Spleen (tissue), 11 donors: ENCODE measurements around the gene SMIM11. TPM values are rescaled to one million over a fixed set of nuclear protein-coding genes. Genes with fewer than 3 reads are reported as not detected.

Source experiments
- DNase-seq: peaks from one replicate; pipeline ENCODE4 v3.0.0-alpha.2; 2020
- H3K27ac ChIP-seq, 8 donors: fragments of 200-600 bp; sonication (generic) in 7 of 8; 1 replicate in 4 of 8; 2 replicates in 4 of 8; pipeline versions ENCODE4 v1.5.0 to v1.8.0; 2016 to 2021; ENCODE audit warnings: inconsistent platforms in 4 of 8, mild to moderate bottlenecking in 4 of 8, moderate library complexity in 1 of 8
- H3K27me3 ChIP-seq, 7 donors: fragments of 200-600 bp; sonication (generic) in 6 of 7; replicated peaks in 1 of 7; 1 replicate in 4 of 7; 2 replicates in 3 of 7; pipeline versions ENCODE4 v1.5.0 to v1.8.0; 2016 to 2021; ENCODE audit warnings: inconsistent platforms in 3 of 7, mild to moderate bottlenecking in 1 of 7
- H3K36me3 ChIP-seq, 6 donors: fragments of 200-600 bp; sonication (generic) in 5 of 6; 1 replicate in 4 of 6; 2 replicates in 2 of 6; pipeline versions ENCODE4 v1.5.0 to v1.8.0; 2016 to 2021; ENCODE audit warnings: inconsistent platforms in 2 of 6
- H3K4me1 ChIP-seq, 6 donors: fragments of 200-600 bp; sonication (generic) in 5 of 6; 1 replicate in 3 of 6; 2 replicates in 3 of 6; pipeline versions ENCODE4 v1.5.0 to v1.8.0; 2016 to 2021; ENCODE audit warnings: inconsistent platforms in 3 of 6
- H3K4me3 ChIP-seq, 8 donors: fragments of 200-600 bp; sonication (generic) in 7 of 8; 1 replicate in 4 of 8; 2 replicates in 4 of 8; pipeline versions ENCODE4 v1.5.0 to v1.8.0; 2016 to 2021; ENCODE audit warnings: inconsistent platforms in 4 of 8, mild to moderate bottlenecking in 4 of 8, moderate library complexity in 2 of 8
- H3K9me3 ChIP-seq, 8 donors: fragments of 200-600 bp; sonication (generic) in 7 of 8; 1 replicate in 4 of 8; 2 replicates in 4 of 8; pipeline versions ENCODE4 v1.5.0 to v1.8.0; 2016 to 2021; ENCODE audit warnings: inconsistent platforms in 4 of 8
- POLR2A ChIP-seq, 3 donors: fragments of 450-650 bp; IDR thresholded peaks; one replicate each; pipeline ENCODE4 v1.5.1; 2017; ENCODE audit warnings: antibody characterized with exemption in 3 of 3, mild to moderate bottlenecking in 1 of 3
- POLR2AphosphoS5 ChIP-seq, 3 donors: sonication (generic); formaldehyde crosslinking; IDR thresholded peaks; one replicate each; pipeline ENCODE4 v1.5.1; 2017; ENCODE audit warnings: antibody characterized with exemption in 3 of 3
- WGBS, 5 donors: extraction: QIAGEN DNeasy Blood & Tissue Kit in 3 of 5; methylation state at CpG; one replicate each; pipeline versions ENCODE4 v1.1.5 to v1.1.7; 2013 to 2018; 5-methylcytosine and 5-hydroxymethylcytosine counted together
- intact Hi-C: fragments of 100-400 bp; cut with DNase I; formaldehyde crosslinking; loops from one replicate; pipeline ENCODE4 v1.15.0; 2023; ENCODE audit warnings: low total_unique reads
- polyA plus RNA-seq, 3 donors: library from polyadenylated mRNA; stranded (reverse); fragments of 200-250 nt; gene quantifications; one replicate each; pipeline ENCODE4 v1.2.1, GENCODE V29; 2013
- total RNA-seq, 7 donors: library from RNA; depleted of rRNA in 3 of 7; stranded (reverse); fragments of >200 nt in 3 of 7; fragmentation: NEBNext Ultra II Directional in 4 of 7; extraction: Animal tissue kit (Norgen Biotek cat#: 25700) in 4 of 7; gene quantifications; one replicate each; pipeline versions ENCODE4 v1.1.0 to v1.2.1, GENCODE V29; 2016 to 2021
- TF ChIP-seq, protein P1 (sequence below), 11 experiments: fragments of 200-600 bp in 7 of 11; fragments of 450-650 bp in 4 of 11; sonication (generic) in 4 of 11; IDR thresholded peaks in 8 of 11; conservative IDR thresholded peaks in 3 of 11; 1 replicate in 7 of 11; 2 replicates in 4 of 11; pipeline versions ENCODE4 v1.4.0 to v1.8.0; 2016 to 2021; ENCODE audit warnings: antibody characterized with exemption in 11 of 11, inconsistent platforms in 4 of 11, mild to moderate bottlenecking in 1 of 11
- donor health status: healthy with polysubstance abuse.
- donor health status: DM: no; HTN: no; CAD: no; lungs with moderate emphysema.
- donor health status: DM: no; HTN: no; CAD: no.
- donor health status: Bipolar disorder and iron deficiency.
- donor health status: healthy.
- donor health status: DM: no; HTN: no; CAD: no.
- donor health status: DM: yes; HTN: yes; CAD: no.

The SMIM11 gene
- total and polyA plus RNA-seq, 10 donors = 3.7 to 18.9 (median 8.0) TPM

DNA sequence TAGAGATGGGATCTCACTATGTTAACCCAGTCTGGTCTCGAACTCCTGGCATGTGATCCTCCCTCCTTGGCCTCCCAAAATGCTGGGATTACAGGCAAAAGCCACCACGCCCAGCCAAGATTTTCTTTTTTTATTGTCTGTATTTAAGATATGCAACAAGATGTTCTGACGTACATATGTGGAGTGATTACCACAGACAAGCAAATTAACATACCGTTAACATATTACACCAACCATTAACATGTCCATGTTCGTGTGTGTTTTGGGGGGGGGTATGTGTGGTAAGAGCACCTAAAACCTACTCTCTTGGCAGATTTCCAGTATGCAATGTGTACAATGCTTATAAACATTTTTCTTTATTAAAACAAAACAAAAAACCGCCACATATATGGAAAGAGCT, 22.1 kb upstream of the SMIM11 start:
- Histone ChIP-seq H3K4me3 (no peak overlapping the region), H3K27ac (no peak overlapping the region), H3K27me3 (peaks cover 0 to 11% (median 0%) of the 10 kb centered on the region in 7 donors), H3K4me1 (no peaks in the 10 kb centered on the region), H3K36me3 (no peaks in the 10 kb centered on the region), H3K9me3 (peaks cover 0 to 8% (median 0%) of the 10 kb centered on the region in 8 donors)
- no peak for DNase-seq
- no peak for TF ChIP-seq POLR2A (IDR thresholded peaks at IDR 0.05)
- TF ChIP-seq, protein P1, sequence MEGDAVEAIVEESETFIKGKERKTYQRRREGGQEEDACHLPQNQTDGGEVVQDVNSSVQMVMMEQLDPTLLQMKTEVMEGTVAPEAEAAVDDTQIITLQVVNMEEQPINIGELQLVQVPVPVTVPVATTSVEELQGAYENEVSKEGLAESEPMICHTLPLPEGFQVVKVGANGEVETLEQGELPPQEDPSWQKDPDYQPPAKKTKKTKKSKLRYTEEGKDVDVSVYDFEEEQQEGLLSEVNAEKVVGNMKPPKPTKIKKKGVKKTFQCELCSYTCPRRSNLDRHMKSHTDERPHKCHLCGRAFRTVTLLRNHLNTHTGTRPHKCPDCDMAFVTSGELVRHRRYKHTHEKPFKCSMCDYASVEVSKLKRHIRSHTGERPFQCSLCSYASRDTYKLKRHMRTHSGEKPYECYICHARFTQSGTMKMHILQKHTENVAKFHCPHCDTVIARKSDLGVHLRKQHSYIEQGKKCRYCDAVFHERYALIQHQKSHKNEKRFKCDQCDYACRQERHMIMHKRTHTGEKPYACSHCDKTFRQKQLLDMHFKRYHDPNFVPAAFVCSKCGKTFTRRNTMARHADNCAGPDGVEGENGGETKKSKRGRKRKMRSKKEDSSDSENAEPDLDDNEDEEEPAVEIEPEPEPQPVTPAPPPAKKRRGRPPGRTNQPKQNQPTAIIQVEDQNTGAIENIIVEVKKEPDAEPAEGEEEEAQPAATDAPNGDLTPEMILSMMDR (IDR thresholded peaks at IDR 0.05 in 8 of 11, conservative IDR thresholded peaks at IDR 0.05 in 3 of 11) = no peak
- TF ChIP-seq POLR2AphosphoS5 (IDR thresholded peaks at IDR 0.05) = no peak
- intact Hi-C loops = no loop called here
- 86 to 93% (median 87%) methylated on average over 6 of the region's 6 CpGs for WGBS, 5 donors

DNA sequence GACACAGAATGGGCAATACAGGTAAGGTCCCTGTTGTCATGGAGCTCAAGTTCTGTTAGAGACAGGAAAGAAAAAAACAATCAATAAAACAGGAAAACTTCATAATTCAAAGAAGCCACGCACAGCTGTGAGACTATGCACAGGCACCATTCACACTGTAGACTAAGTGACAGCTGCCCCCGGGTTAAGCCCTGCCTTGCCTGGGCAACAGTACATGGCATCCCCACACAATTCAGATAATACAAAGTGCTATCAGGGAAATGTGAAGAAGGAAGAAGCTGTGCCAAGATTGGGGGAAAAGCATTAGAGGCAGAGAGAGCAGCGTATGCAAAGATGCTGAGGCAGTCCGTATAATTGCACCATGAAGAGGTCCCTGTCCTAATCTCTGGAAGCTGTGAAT, 20.5 kb upstream of the SMIM11 start:
- no peak for DNase-seq
- intact Hi-C loops = no loop called here
- Histone ChIP-seq H3K9me3 (peaks cover 0 to 8% (median 0%) of the 10 kb centered on the region in 8 donors), H3K27me3 (peaks cover 0 to 11% (median 0%) of the 10 kb centered on the region in 7 donors), H3K27ac (no peak overlapping the region), H3K4me1 (no peaks in the 10 kb centered on the region), H3K4me3 (no peak overlapping the region), H3K36me3 (no peaks in the 10 kb centered on the region)
- 76 to 84% (median 77%) methylated on average over 4 of the region's 4 CpGs for WGBS, 5 donors
- TF ChIP-seq POLR2AphosphoS5 (IDR thresholded peaks at IDR 0.05) (no peak), POLR2A (IDR thresholded peaks at IDR 0.05) (no peak)
- TF ChIP-seq, protein P1 (IDR thresholded peaks at IDR 0.05 in 8 of 11, conservative IDR thresholded peaks at IDR 0.05 in 3 of 11) = no peak

DNA sequence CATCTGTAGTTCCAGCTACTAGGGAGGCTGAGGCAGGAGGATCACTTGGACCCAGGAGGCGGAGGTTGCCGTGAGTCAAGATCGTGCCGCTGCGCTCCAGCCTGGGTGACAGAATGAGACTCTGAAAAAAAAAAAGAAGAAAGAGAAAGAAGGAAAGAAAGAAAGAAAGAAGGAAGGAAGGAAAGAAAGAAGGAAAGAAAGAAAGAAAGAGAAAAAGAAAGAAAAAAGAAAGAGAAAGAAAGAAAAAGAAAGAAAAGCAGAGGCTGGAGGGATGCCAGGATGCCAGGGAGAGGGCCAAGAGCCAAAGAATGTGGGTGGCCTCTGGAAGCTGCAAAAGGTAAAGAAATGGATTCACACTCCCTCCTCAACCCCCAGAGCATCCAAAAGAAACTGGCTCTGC, 19.7 kb upstream of the SMIM11 start:
- H3K27me3 ChIP-seq = peaks cover 0 to 14% (median 0%) of the 10 kb centered on the region in 7 donors
- H3K36me3 ChIP-seq = no peaks in the 10 kb centered on the region
- peaks cover 0 to 8% (median 0%) of the 10 kb centered on the region in 8 donors for H3K9me3 ChIP-seq
- no peaks in the 10 kb centered on the region for H3K4me1 ChIP-seq
- TF ChIP-seq POLR2AphosphoS5 (IDR thresholded peaks at IDR 0.05) = no peak
- no peak for TF ChIP-seq POLR2A (IDR thresholded peaks at IDR 0.05)
- TF ChIP-seq, protein P1 (IDR thresholded peaks at IDR 0.05 in 8 of 11, conservative IDR thresholded peaks at IDR 0.05 in 3 of 11) = no peak
- intact Hi-C loops = no loop called here
- no peak for DNase-seq
- WGBS, 5 donors = 95 to 99% (median 97%) methylated on average over 5 of the region's 5 CpGs
- H3K27ac ChIP-seq = no peak overlapping the region
- no peak overlapping the region for H3K4me3 ChIP-seq

- peaks cover 0 to 25% (median 4%) of the 10 kb centered on the region in 7 donors for H3K27me3 ChIP-seq
- H3K9me3 ChIP-seq = peaks cover 0 to 5% (median 0%) of the 10 kb centered on the region in 8 donors
- no peak overlapping the region for H3K4me3 ChIP-seq
- 92 to 96% (median 93%) methylated on average over 2 of the region's 2 CpGs for WGBS, 5 donors
- no peak for DNase-seq
- intact Hi-C loops = no loop called here
- H3K4me1 ChIP-seq = peaks cover 0 to 11% (median 7%) of the 10 kb centered on the region in 6 donors
- no peak overlapping the region for H3K27ac ChIP-seq
- no peak for TF ChIP-seq POLR2AphosphoS5 (IDR thresholded peaks at IDR 0.05)
- TF ChIP-seq POLR2A (IDR thresholded peaks at IDR 0.05) = no peak
- TF ChIP-seq, protein P1 (IDR thresholded peaks at IDR 0.05 in 8 of 11, conservative IDR thresholded peaks at IDR 0.05 in 3 of 11) = no peak
- no peaks in the 10 kb centered on the region for H3K36me3 ChIP-seq
Observed at GRCh38 chr21:34357889-34358288, 17.4 kb upstream of the SMIM11 start.
